HepG2 (cell line): ENCODE measurements around the gene GRIFIN. TPM values are rescaled to one million over a fixed set of nuclear protein-coding genes. Genes with fewer than 3 reads are reported as not detected.

Experiments
- ATAC-seq: fragments of 200-7000 bp; cut with Tn5 transposase; 3 replicates; pipeline ENCODE4 v1.9.1; 2020; ENCODE audit warnings: mild to moderate bottlenecking, moderate library complexity
- BruUV-seq: library from RNA; stranded (reverse); fragments of 400-500 nt; replicated peaks from 2 replicates; lab custom pipeline; 2021; lab: Mats Ljungman, UMichigan
- CTCF ChIA-PET: fragments of 300-600 bp; formaldehyde crosslinking; extraction: SDS; loops from one replicate; lab custom pipeline; 2021; ENCODE audit warnings: low total read pairs, inconsistent platforms, low intra/inter-chr PET ratio; lab: Yijun Ruan, JAX
- POLR2A ChIA-PET: fragments of 350-600 bp; sonication (Branson Sonifier 250); formaldehyde crosslinking; loops from one replicate; lab custom pipeline; 2020; ENCODE audit warnings: antibody characterized with exemption, inconsistent platforms; lab: Yijun Ruan, JAX
- DNase-seq: peaks from one replicate; pipeline ENCODE4 v3.0.0-alpha.2; 2015; ENCODE audit warnings: low spot score
- FAIRE-seq: peaks from 3 replicates; lab custom pipeline; 2011; peaks lifted over from hg19 to GRCh38; lab: Jason Lieb, UNC
- H2AFZ ChIP-seq: one replicate; pipeline ENCODE4 v1.6.1; 2011; ENCODE audit warnings: low read length, inconsistent platforms
- H3K27ac ChIP-seq: fragments of 300-600 bp; 3 replicates; pipeline ENCODE4 v1.8.0; 2011; ENCODE audit warnings: mixed run types, mild to moderate bottlenecking, mixed read lengths, low read length, inconsistent platforms; ENCODE audit not compliant: insufficient read depth; ENCODE audit errors: extremely low read length
- H3K27me3 ChIP-seq, 2 experiments: fragments of 200-600 bp in 1 of 2; 2 replicates in 1 of 2; 3 replicates in 1 of 2; pipeline versions ENCODE4 v1.6.0 to v1.8.0; 2011; ENCODE audit warnings: low read length in 2 of 2, mild to moderate bottlenecking in 2 of 2, moderate library complexity in 2 of 2, inconsistent platforms in 1 of 2; ENCODE audit not compliant: insufficient read depth in 2 of 2, control insufficient read depth in 1 of 2
- H3K36me3 ChIP-seq, 2 experiments: fragments of 200-600 bp in 1 of 2; replicated peaks in 1 of 2; 2 replicates in 1 of 2; 3 replicates in 1 of 2; pipeline versions ENCODE4 v1.5.1 to v1.8.0; 2011; ENCODE audit warnings: low read length in 2 of 2, inconsistent platforms in 1 of 2; ENCODE audit not compliant: insufficient read depth in 2 of 2, control insufficient read depth in 1 of 2
- H3K4me1 ChIP-seq: 2 replicates; pipeline ENCODE4 v1.5.1; 2012; ENCODE audit warnings: low read length, inconsistent platforms; ENCODE audit not compliant: insufficient read depth
- H3K4me2 ChIP-seq: 2 replicates; pipeline ENCODE4 v1.6.0; 2011; ENCODE audit warnings: low read depth, low read length, inconsistent platforms
- H3K4me3 ChIP-seq, 3 experiments: fragments of 200-600 bp in 1 of 3; sonication (generic), shearing (Covaris generic) in 1 of 3; replicated peaks in 1 of 3; 2 replicates each; pipeline ENCODE4 v1.5.1; 2011 to 2016; ENCODE audit warnings: low read length in 3 of 3, inconsistent platforms in 2 of 3, low read depth in 2 of 3, mild to moderate bottlenecking in 2 of 3, control low read depth in 1 of 3, mixed read lengths in 1 of 3; ENCODE audit not compliant: insufficient read depth in 1 of 3
- H3K79me2 ChIP-seq: one replicate; pipeline ENCODE4 v1.6.1; 2011; ENCODE audit warnings: low read length, inconsistent platforms; ENCODE audit not compliant: insufficient read depth
- H3K9ac ChIP-seq: 2 replicates; pipeline ENCODE4 v1.6.0; 2011; ENCODE audit warnings: mild to moderate bottlenecking, low read depth, low read length, inconsistent platforms; ENCODE audit not compliant: insufficient read depth
- H3K9me3 ChIP-seq: 2 replicates; pipeline ENCODE4 v1.5.1; 2012; ENCODE audit warnings: mild to moderate bottlenecking, low read length
- H4K20me1 ChIP-seq: 2 replicates; pipeline ENCODE4 v1.6.0; 2011; ENCODE audit warnings: inconsistent platforms, mild to moderate bottlenecking, low read length, moderate library complexity; ENCODE audit not compliant: insufficient read depth
- ATF7-NPFF ChIP-seq: sonication (generic); formaldehyde crosslinking; IDR thresholded peaks from 2 replicates; pipeline ENCODE4 v1.8.1; 2023; ENCODE audit warnings: mild to moderate bottlenecking, low read depth, missing genetic modification reagents, moderate library complexity
- CREM ChIP-seq, 2 experiments: sonication (generic) in 1 of 2; formaldehyde crosslinking in 1 of 2; IDR thresholded peaks; 2 replicates each; pipeline versions ENCODE4 v1.4.0 to v1.6.1; 2016 to 2020; ENCODE audit warnings: antibody characterized with exemption in 1 of 2, mild to moderate bottlenecking in 1 of 2, missing genetic modification reagents in 1 of 2
- HMGXB4 ChIP-seq, 2 experiments: sonication (generic) in 1 of 2; formaldehyde crosslinking in 1 of 2; IDR thresholded peaks; 2 replicates each; pipeline versions ENCODE4 v1.4.0 to v1.6.1; 2018 to 2020; ENCODE audit warnings: missing genetic modification reagents in 2 of 2, borderline replicate concordance in 1 of 2, low read depth in 1 of 2, mild to moderate bottlenecking in 1 of 2, missing biosample characterization in 1 of 2
- HNF1B ChIP-seq: sonication (generic); formaldehyde crosslinking; IDR thresholded peaks from 2 replicates; pipeline ENCODE4 v1.5.1; 2020; ENCODE audit warnings: mild to moderate bottlenecking, moderate library complexity, missing genetic modification reagents
- MED1 ChIP-seq: sonication (generic); formaldehyde crosslinking; IDR thresholded peaks from 2 replicates; pipeline ENCODE4 v1.4.0; 2020; ENCODE audit warnings: missing genetic modification reagents
- MIER2 ChIP-seq: IDR thresholded peaks from 2 replicates; pipeline ENCODE4 v1.6.1; 2016; ENCODE audit warnings: missing biosample characterization, missing genetic modification reagents
- RXRB ChIP-seq: IDR thresholded peaks from 2 replicates; pipeline ENCODE4 v1.6.1; 2016; ENCODE audit warnings: borderline replicate concordance, missing genetic modification reagents, missing compliant biosample characterization
- SMARCE1 ChIP-seq: fragments of 450-650 bp; IDR thresholded peaks from 2 replicates; pipeline ENCODE4 v1.6.1; 2017; ENCODE audit warnings: borderline replicate concordance
- TFDP1 ChIP-seq: IDR thresholded peaks from 2 replicates; pipeline ENCODE4 v1.6.1; 2016; ENCODE audit warnings: missing compliant biosample characterization, missing genetic modification reagents, borderline replicate concordance
- ZC3H13 ChIP-seq: sonication (generic); formaldehyde crosslinking; IDR thresholded peaks from 2 replicates; pipeline ENCODE4 v1.8.1; 2023; ENCODE audit warnings: mild to moderate bottlenecking, missing genetic modification reagents, moderate library complexity
- ZFP62 ChIP-seq: sonication (generic); formaldehyde crosslinking; IDR thresholded peaks from 2 replicates; pipeline ENCODE4 v1.4.0; 2020; ENCODE audit warnings: missing genetic modification reagents
- ZNF205 ChIP-seq: IDR thresholded peaks from 2 replicates; pipeline ENCODE4 v1.6.1; 2018; ENCODE audit warnings: missing biosample characterization, missing genetic modification reagents
- ZNF430 ChIP-seq: sonication (generic); formaldehyde crosslinking; IDR thresholded peaks from 2 replicates; pipeline ENCODE4 v1.9.0; 2021; ENCODE audit warnings: mild to moderate bottlenecking, missing genetic modification reagents
- ZNF552 ChIP-seq: sonication (generic); formaldehyde crosslinking; IDR thresholded peaks from 2 replicates; pipeline ENCODE4 v1.9.0; 2022; ENCODE audit warnings: missing genetic modification reagents, mild to moderate bottlenecking, borderline replicate concordance
- ZNF687 ChIP-seq: sonication (generic); formaldehyde crosslinking; IDR thresholded peaks from 2 replicates; pipeline ENCODE4 v1.5.1; 2020; ENCODE audit warnings: mild to moderate bottlenecking, missing genetic modification reagents, moderate library complexity
- ZNF746 ChIP-seq: sonication (generic); formaldehyde crosslinking; IDR thresholded peaks from 2 replicates; pipeline ENCODE4 v1.8.0; 2022; ENCODE audit warnings: mild to moderate bottlenecking, missing genetic modification reagents
- WGBS: methylation state at CpG from one replicate; pipeline ENCODE4 v1.1.6; 2017; ENCODE audit warnings: low lambda C conversion rate; 5-methylcytosine and 5-hydroxymethylcytosine counted together
- in situ Hi-C: cut with HindIII; loops from 2 replicates; pipeline ENCODE4 v1.10.0; 2017; ENCODE audit warnings: low pct_unique_long_range_greater_than_20kb; ENCODE audit not compliant: extremely low pct_ligation_motif_present
- intact Hi-C: fragments of 100-400 bp; cut with micrococcal nuclease; formaldehyde crosslinking; loops from one replicate; pipeline ENCODE4 v1.10.0; 2022; ENCODE audit not compliant: unreplicated experiment
- polyA plus RNA-seq, 8 experiments: library from polyadenylated mRNA; depleted of rRNA in 3 of 8; stranded (reverse) in 7 of 8; unstranded in 1 of 8; fragments of >200 nt; fragmentation: Illumina TruSeq in 4 of 8; extraction: Trizol in 4 of 8; gene quantifications; 2 replicates each; pipeline versions ENCODE4 v1.2.1 to v1.2.3, GENCODE V29; 2011 to 2016; ENCODE audit warnings: low read depth in 4 of 8, missing spikeins in 1 of 8, mixed read lengths in 1 of 8; ENCODE audit not compliant: insufficient read depth in 1 of 8
- total RNA-seq, 5 experiments: library from RNA; depleted of rRNA; stranded (reverse); fragments of >200 nt; fragmentation: Illumina TruSeq; extraction: Trizol; gene quantifications; 2 replicates each; pipeline ENCODE4 v1.2.3, GENCODE V29; 2016; ENCODE audit warnings: low read depth in 1 of 5

The GRIFIN gene
- total and polyA plus RNA-seq, 2 of the 13 experiments (the other 11 are each of a cell fraction or from before 2014, with no cell fraction given) = not detected

GRCh38 chr7:2502647-2502966 is 26.4 kb upstream of the GRIFIN start:
- Histone ChIP-seq H3K27me3 (peaks cover 9 to 86% of the 10 kb centered on the region in 2 experiments), H3K27ac (no peak overlapping the region), H3K4me1 (peaks cover 3% of the 10 kb centered on the region; the same call in 1 of the 2 replicates), H2AFZ (no peak overlapping the region), H3K4me2 (no peak overlapping the region), H4K20me1 (no peaks in the 10 kb centered on the region), H3K9ac (no peak overlapping the region), H3K79me2 (no peaks in the 10 kb centered on the region), H3K9me3 (no peaks in the 10 kb centered on the region), H3K36me3 (no peaks in the 10 kb centered on the region), H3K4me3 (no peak overlapping the region)
- no peak for ATAC-seq
- ChIA-PET CTCF (no interaction called here), POLR2A (no interaction called here)
- no peak for FAIRE-seq
- no TSS peak for BruUV-seq
- intact Hi-C loops = no loop called here
- no peak for DNase-seq
- WGBS = 26% methylated on average over 10 of the region's 13 CpGs
- in situ Hi-C loops = no loop called here
- no peak for TF ChIP-seq MED1 (CRISPR knock-in tag)
- no peak for TF ChIP-seq HNF1B (CRISPR knock-in tag)
- TF ChIP-seq TFDP1 = no peak
- no peak for TF ChIP-seq HMGXB4 (CRISPR knock-in tag; IDR thresholded peaks at IDR 0.05; ENCODE audit: borderline replicate concordance in 1 of 2, low read depth in 1 of 2)
- no peak for TF ChIP-seq ZNF552 (CRISPR knock-in tag)
- no peak for TF ChIP-seq ZNF746 (CRISPR knock-in tag)
- TF ChIP-seq ATF7-NPFF (CRISPR knock-in tag) = no peak
- no peak for TF ChIP-seq SMARCE1
- TF ChIP-seq ZNF687 (CRISPR knock-in tag) = no peak
- TF ChIP-seq CREM (IDR thresholded peaks at IDR 0.05) = no peak
- TF ChIP-seq CREM (CRISPR knock-in tag; IDR thresholded peaks at IDR 0.05) = no peak
- no peak for TF ChIP-seq ZNF205 (CRISPR knock-in tag)
- TF ChIP-seq ZNF430 (CRISPR knock-in tag) = no peak
- TF ChIP-seq MIER2 (CRISPR knock-in tag) = no peak
- no peak for TF ChIP-seq ZC3H13 (CRISPR knock-in tag)
- TF ChIP-seq ZFP62 = no peak
- TF ChIP-seq RXRB (CRISPR knock-in tag) = no peak
